GM12878 (cell line): ENCODE measurements around the gene ANKRD6. TPM values are rescaled to one million over a fixed set of nuclear protein-coding genes. Genes with fewer than 3 reads are reported as not detected.

Experiments
- ATAC-seq: fragments of 200-7000 bp; cut with Tn5 transposase; 3 replicates; pipeline ENCODE4 v1.9.1; 2020; ENCODE audit warnings: mild to moderate bottlenecking, moderate library complexity
- BruUV-seq: library from RNA; stranded (reverse); fragments of 400-500 nt; replicated peaks from 2 replicates; lab custom pipeline; 2021; lab: Mats Ljungman, UMichigan
- CTCF ChIA-PET: fragments of 300-600 bp; sonication (Branson Sonifier 250); formaldehyde crosslinking; extraction: SDS; loops from one replicate; lab custom pipeline; 2021; ENCODE audit warnings: inconsistent platforms; lab: Yijun Ruan, JAX
- POLR2A ChIA-PET: fragments of 350-600 bp; formaldehyde crosslinking; extraction: SDS; loops from one replicate; lab custom pipeline; 2021; ENCODE audit warnings: inconsistent platforms; lab: Charles Lee
- RAD21 ChIA-PET: fragments of 300-600 bp; sonication (Branson Sonifier 250); formaldehyde crosslinking; loops from one replicate; lab custom pipeline; 2023; ENCODE audit warnings: antibody characterized with exemption; ENCODE audit not compliant: unreplicated experiment; lab: Charles Lee
- SMC1A ChIA-PET: fragments of 300-600 bp; sonication (Branson Sonifier 250); formaldehyde crosslinking; loops from one replicate; lab custom pipeline; 2023; ENCODE audit not compliant: unreplicated experiment, uncharacterized antibody; lab: Charles Lee
- DNase-seq: peaks from one replicate; pipeline ENCODE4 v3.0.0-alpha.2; 2011; ENCODE audit warnings: low read depth, low spot score
- FAIRE-seq: peaks from 3 replicates; lab custom pipeline; 2011; peaks lifted over from hg19 to GRCh38; lab: Jason Lieb, UNC
- H2AFZ ChIP-seq: 2 replicates; pipeline ENCODE4 v1.6.0; 2011; ENCODE audit warnings: low read depth, low read length, control low read depth; ENCODE audit not compliant: control insufficient read depth
- H3K27ac ChIP-seq: 2 replicates; pipeline ENCODE4 v1.5.1; 2011; ENCODE audit warnings: control low read depth; ENCODE audit not compliant: control insufficient read depth, insufficient read depth
- H3K27me3 ChIP-seq, 2 experiments: replicated peaks in 1 of 2; 2 replicates each; pipeline versions ENCODE4 v1.6.0 to v1.6.1; 2011; ENCODE audit warnings: low read length in 1 of 2; ENCODE audit not compliant: control insufficient read depth in 2 of 2, insufficient read depth in 2 of 2
- H3K36me3 ChIP-seq, 2 experiments: 2 replicates each; pipeline ENCODE4 v1.5.1; 2011; ENCODE audit warnings: low read length in 1 of 2; ENCODE audit not compliant: control insufficient read depth in 2 of 2, insufficient read depth in 2 of 2
- H3K4me1 ChIP-seq: 2 replicates; pipeline ENCODE4 v1.6.1; 2011; ENCODE audit warnings: mild to moderate bottlenecking, low read length, moderate library complexity, mixed read lengths; ENCODE audit not compliant: control insufficient read depth, insufficient read depth
- H3K4me2 ChIP-seq: 2 replicates; pipeline ENCODE4 v1.6.0; 2011; ENCODE audit warnings: control low read depth; ENCODE audit not compliant: control insufficient read depth, insufficient read depth
- H3K4me3 ChIP-seq: fragments of 200-600 bp; sonication (generic); 2 replicates; pipeline ENCODE4 v1.5.1; 2016
- H3K79me2 ChIP-seq: 2 replicates; pipeline ENCODE4 v1.6.0; 2011; ENCODE audit warnings: low read length; ENCODE audit not compliant: control insufficient read depth, insufficient read depth
- H3K9ac ChIP-seq: 2 replicates; pipeline ENCODE4 v1.8.0; 2011; ENCODE audit warnings: low read length, control low read depth, mixed read lengths; ENCODE audit not compliant: control insufficient read depth, insufficient read depth
- H3K9me3 ChIP-seq: replicated peaks from 3 replicates; pipeline ENCODE4 v1.5.1; 2011; ENCODE audit warnings: mild to moderate bottlenecking, low read length; ENCODE audit not compliant: control insufficient read depth, insufficient read depth
- H4K20me1 ChIP-seq: 2 replicates; pipeline ENCODE4 v1.6.0; 2011; ENCODE audit not compliant: control insufficient read depth, insufficient read depth
- ATF2 ChIP-seq: IDR thresholded peaks from 2 replicates; pipeline ENCODE4 v1.6.1; 2012; ENCODE audit warnings: low read length, inconsistent platforms
- ATF7 ChIP-seq: fragments of 450-650 bp; IDR thresholded peaks from 2 replicates; pipeline ENCODE4 v1.6.1; 2016; ENCODE audit warnings: low read depth, mild to moderate bottlenecking
- DPF2 ChIP-seq: fragments of 450-650 bp; IDR thresholded peaks from 2 replicates; pipeline ENCODE4 v1.6.1; 2017; ENCODE audit warnings: mild to moderate bottlenecking
- ETV6 ChIP-seq, 2 experiments: fragments of 450-650 bp in 1 of 2; IDR thresholded peaks in 1 of 2; conservative IDR thresholded peaks in 1 of 2; 2 replicates each; pipeline ENCODE4 v1.6.1; 2014; ENCODE audit warnings: antibody characterized with exemption in 1 of 2, borderline replicate concordance in 1 of 2, low read depth in 1 of 2, mild to moderate bottlenecking in 1 of 2, moderate library complexity in 1 of 2
- GABPA ChIP-seq: IDR thresholded peaks from 2 replicates; pipeline ENCODE4 v1.6.1; 2014; ENCODE audit warnings: antibody characterized with exemption, low read depth, mild to moderate bottlenecking, inconsistent platforms
- NFIC ChIP-seq: IDR thresholded peaks from 2 replicates; pipeline ENCODE4 v1.6.1; 2012; ENCODE audit warnings: low read depth, mild to moderate bottlenecking, inconsistent platforms, low read length, moderate library complexity
- PAX5 ChIP-seq: IDR thresholded peaks from 2 replicates; pipeline ENCODE4 v1.6.1; 2011; ENCODE audit warnings: low read depth, low read length, borderline replicate concordance
- POU2F2 ChIP-seq: IDR thresholded peaks from 3 replicates; pipeline ENCODE4 v1.6.1; 2011; ENCODE audit warnings: low read depth, mild to moderate bottlenecking, low read length, borderline replicate concordance
- RUNX3 ChIP-seq: IDR thresholded peaks from 2 replicates; pipeline ENCODE4 v1.6.1; 2012; ENCODE audit warnings: low read length, inconsistent platforms
- SIX5 ChIP-seq: IDR thresholded peaks from 2 replicates; pipeline ENCODE4 v1.6.1; 2011; ENCODE audit warnings: mild to moderate bottlenecking, low read depth, low read length, moderate library complexity; ENCODE audit not compliant: severe bottlenecking
- SPI1 ChIP-seq: IDR thresholded peaks from 2 replicates; pipeline ENCODE4 v1.6.1; 2011; ENCODE audit warnings: low read depth, mild to moderate bottlenecking, low read length, moderate library complexity, borderline replicate concordance; ENCODE audit not compliant: insufficient read depth
- SRF ChIP-seq, 2 experiments: IDR thresholded peaks; 2 replicates each; pipeline ENCODE4 v1.6.1; 2011; ENCODE audit warnings: low read depth in 2 of 2, low read length in 2 of 2, mild to moderate bottlenecking in 1 of 2, moderate library complexity in 1 of 2
- YY1 ChIP-seq: IDR thresholded peaks from 2 replicates; pipeline ENCODE4 v1.6.1; 2011; ENCODE audit warnings: low read depth, mild to moderate bottlenecking, low read length
- WGBS: methylation state at CpG from one replicate; pipeline ENCODE4 v1.1.6; 2016; ENCODE audit warnings: low lambda C conversion rate; ENCODE audit not compliant: insufficient replicate concordance, insufficient coverage; ENCODE audit errors: missing lambda C conversion rate; 5-methylcytosine and 5-hydroxymethylcytosine counted together
- in situ Hi-C: fragments of 300-500 bp; cut with MboI; formaldehyde crosslinking; loops from 9 replicates; pipeline ENCODE4 v1.14.3; 2018; ENCODE audit warnings: mixed read lengths
- intact Hi-C: fragments of 100-400 bp; cut with micrococcal nuclease; formaldehyde crosslinking; loops from one replicate; pipeline ENCODE4 v1.14.2; 2022; ENCODE audit not compliant: unreplicated experiment
- polyA plus RNA-seq, 11 experiments: library from polyadenylated mRNA; depleted of rRNA in 4 of 11; unstranded in 6 of 11; stranded (reverse) in 5 of 11; fragments of >200 nt; fragmentation: Nextera tagmentation in 4 of 11; fragmentation: Illumina TruSeq in 1 of 11; extraction: Ambion mirVana in 4 of 11; extraction: Trizol in 1 of 11; gene quantifications; 1 replicate in 1 of 11; 2 replicates in 10 of 11; pipeline versions ENCODE4 v1.2.1 to v1.2.3, GENCODE V29; 2011 to 2016; ENCODE audit warnings: inconsistent platforms in 2 of 11, missing spikeins in 2 of 11, low read depth in 1 of 11
- total RNA-seq, 4 experiments: library from RNA; depleted of rRNA in 3 of 4; stranded (reverse); fragments of >200 nt in 3 of 4; fragmentation: Illumina TruSeq in 1 of 4; extraction: Trizol in 1 of 4; gene quantifications; 2 replicates each; pipeline versions ENCODE4 v1.2.1 to v1.2.3, GENCODE V29; 2013 to 2021
- TF ChIP-seq, protein P1 (sequence below): fragments of 450-650 bp; IDR thresholded peaks from 2 replicates; pipeline ENCODE4 v1.6.1; 2017; ENCODE audit warnings: mild to moderate bottlenecking, moderate library complexity
- TF ChIP-seq, protein P2 (sequence below): fragments of 450-650 bp; IDR thresholded peaks from 2 replicates; pipeline ENCODE4 v1.6.1; 2017; ENCODE audit warnings: mild to moderate bottlenecking, low read depth, inconsistent platforms; ENCODE audit not compliant: poor library complexity, severe bottlenecking

Gene ANKRD6
- total and polyA plus RNA-seq, 10 of the 15 experiments (the other 5 are each of a cell fraction or from before 2014, with no cell fraction given): 0.03 to 0.90 (median 0.38) TPM

- Histone ChIP-seq H3K27ac (peak overlapping the region; percentile 21; the same call in 1 of the 2 replicates), H3K27me3 (no peaks in the 10 kb centered on the region), H3K9me3 (no peaks in the 10 kb centered on the region), H3K79me2 (no peaks in the 10 kb centered on the region), H3K36me3 (no peaks in the 10 kb centered on the region; a peak in 1 of 4 replicates), H3K4me3 (no peak overlapping the region), H2AFZ (peak overlapping the region; percentile 84), H3K9ac (no peak overlapping the region), H3K4me2 (0 out of 2 replicates have a peak overlapping the region, but pooled peaks have one; percentile 28), H4K20me1 (no peaks in the 10 kb centered on the region), H3K4me1 (peaks cover 17% of the 10 kb centered on the region)
- WGBS: 4% methylated on average over 2 of the region's 2 CpGs
- ChIA-PET POLR2A (no interaction called here), RAD21 (no interaction called here), CTCF (interaction anchor here (1.5 kb wide), 1 partner anchor 164 kb away, joined by 4 read pairs; no protein-coding TSS in a partner anchor), SMC1A (interaction anchor here (1.5 kb wide), 1 partner anchor 12 kb away, joined by 7 read pairs; no protein-coding TSS in a partner anchor)
- FAIRE-seq (peak; percentile 85), DNase-seq (peak; percentile 52), ATAC-seq (peak; percentile 96)
- in situ Hi-C loops: no loop called here
- intact Hi-C loops: loop anchor here (5.0 kb wide), 2 partner anchors 164 to 224 kb away; partner anchors contain the start of gene ANKRD6
- no TSS peak for BruUV-seq
- TF ChIP-seq NFIC (peak; percentile 29; the same call in 1 of the 2 replicates), SPI1 (peak; percentile 95), SIX5 (no peak), RUNX3 (peak; percentile 45; the same call in 1 of the 2 replicates), ATF7 (peak; percentile 15; the same call in 1 of the 2 replicates), YY1 (peak; percentile 39; the same call in 1 of the 2 replicates), GABPA (peak; percentile 77), POU2F2 (0 out of 3 replicates have a peak, but pooled peaks have one; percentile 13), SRF (IDR thresholded peaks at IDR 0.05; ENCODE audit: low read depth in 2 of 2, low read length in 2 of 2) (peak; percentile 34 to 44; a peak in 1 of 4 replicates), ATF2 (0 out of 2 replicates have a peak, but pooled peaks have one; percentile 53), ETV6 (conservative IDR thresholded peaks at IDR 0.05 in 1 of 2, IDR thresholded peaks at IDR 0.05 in 1 of 2; ENCODE audit: borderline replicate concordance in 1 of 2, low read depth in 1 of 2) (peak in 1 of 2 experiments; percentile 79; a peak in 1 of 4 replicates), PAX5 (0 out of 2 replicates have a peak, but pooled peaks have one; percentile 24), DPF2 (no peak)
- TF ChIP-seq, protein P1, sequence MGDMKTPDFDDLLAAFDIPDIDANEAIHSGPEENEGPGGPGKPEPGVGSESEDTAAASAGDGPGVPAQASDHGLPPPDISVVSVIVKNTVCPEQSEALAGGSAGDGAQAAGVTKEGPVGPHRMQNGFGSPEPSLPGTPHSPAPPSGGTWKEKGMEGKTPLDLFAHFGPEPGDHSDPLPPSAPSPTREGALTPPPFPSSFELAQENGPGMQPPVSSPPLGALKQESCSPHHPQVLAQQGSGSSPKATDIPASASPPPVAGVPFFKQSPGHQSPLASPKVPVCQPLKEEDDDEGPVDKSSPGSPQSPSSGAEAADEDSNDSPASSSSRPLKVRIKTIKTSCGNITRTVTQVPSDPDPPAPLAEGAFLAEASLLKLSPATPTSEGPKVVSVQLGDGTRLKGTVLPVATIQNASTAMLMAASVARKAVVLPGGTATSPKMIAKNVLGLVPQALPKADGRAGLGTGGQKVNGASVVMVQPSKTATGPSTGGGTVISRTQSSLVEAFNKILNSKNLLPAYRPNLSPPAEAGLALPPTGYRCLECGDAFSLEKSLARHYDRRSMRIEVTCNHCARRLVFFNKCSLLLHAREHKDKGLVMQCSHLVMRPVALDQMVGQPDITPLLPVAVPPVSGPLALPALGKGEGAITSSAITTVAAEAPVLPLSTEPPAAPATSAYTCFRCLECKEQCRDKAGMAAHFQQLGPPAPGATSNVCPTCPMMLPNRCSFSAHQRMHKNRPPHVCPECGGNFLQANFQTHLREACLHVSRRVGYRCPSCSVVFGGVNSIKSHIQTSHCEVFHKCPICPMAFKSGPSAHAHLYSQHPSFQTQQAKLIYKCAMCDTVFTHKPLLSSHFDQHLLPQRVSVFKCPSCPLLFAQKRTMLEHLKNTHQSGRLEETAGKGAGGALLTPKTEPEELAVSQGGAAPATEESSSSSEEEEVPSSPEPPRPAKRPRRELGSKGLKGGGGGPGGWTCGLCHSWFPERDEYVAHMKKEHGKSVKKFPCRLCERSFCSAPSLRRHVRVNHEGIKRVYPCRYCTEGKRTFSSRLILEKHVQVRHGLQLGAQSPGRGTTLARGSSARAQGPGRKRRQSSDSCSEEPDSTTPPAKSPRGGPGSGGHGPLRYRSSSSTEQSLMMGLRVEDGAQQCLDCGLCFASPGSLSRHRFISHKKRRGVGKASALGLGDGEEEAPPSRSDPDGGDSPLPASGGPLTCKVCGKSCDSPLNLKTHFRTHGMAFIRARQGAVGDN: peak; percentile 63
- TF ChIP-seq, protein P2, sequence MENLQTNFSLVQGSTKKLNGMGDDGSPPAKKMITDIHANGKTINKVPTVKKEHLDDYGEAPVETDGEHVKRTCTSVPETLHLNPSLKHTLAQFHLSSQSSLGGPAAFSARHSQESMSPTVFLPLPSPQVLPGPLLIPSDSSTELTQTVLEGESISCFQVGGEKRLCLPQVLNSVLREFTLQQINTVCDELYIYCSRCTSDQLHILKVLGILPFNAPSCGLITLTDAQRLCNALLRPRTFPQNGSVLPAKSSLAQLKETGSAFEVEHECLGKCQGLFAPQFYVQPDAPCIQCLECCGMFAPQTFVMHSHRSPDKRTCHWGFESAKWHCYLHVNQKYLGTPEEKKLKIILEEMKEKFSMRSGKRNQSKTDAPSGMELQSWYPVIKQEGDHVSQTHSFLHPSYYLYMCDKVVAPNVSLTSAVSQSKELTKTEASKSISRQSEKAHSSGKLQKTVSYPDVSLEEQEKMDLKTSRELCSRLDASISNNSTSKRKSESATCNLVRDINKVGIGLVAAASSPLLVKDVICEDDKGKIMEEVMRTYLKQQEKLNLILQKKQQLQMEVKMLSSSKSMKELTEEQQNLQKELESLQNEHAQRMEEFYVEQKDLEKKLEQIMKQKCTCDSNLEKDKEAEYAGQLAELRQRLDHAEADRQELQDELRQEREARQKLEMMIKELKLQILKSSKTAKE: no peak
Observed at GRCh38 chr6:89596056-89596455, 163.1 kb downstream of the ANKRD6 start.
